Head of caudate nucleus (tissue), 42 donors: ENCODE results near the gene MUC5AC.
A peak's percentile ranks its signal among the peaks of the same experiment; 100 is the strongest.
"Not testable (repeated sequence)": the region's sequence is repeated elsewhere in the genome, so short reads cannot be mapped to it uniquely, and the experiment has no call there.

Experiments used
- DNase-seq, 42 donors: peaks; one replicate each; pipeline versions ENCODE4 v3.0.0 to v3.0.0-alpha.2; 2020 to 2021; ENCODE audit warnings: mixed read lengths in 7 of 42
- intact Hi-C: fragments of 100-400 bp; cut with DNase I; formaldehyde crosslinking; loops from one replicate; pipeline ENCODE4 v1.15.0; 2022

Gene MUC5AC, protein sequence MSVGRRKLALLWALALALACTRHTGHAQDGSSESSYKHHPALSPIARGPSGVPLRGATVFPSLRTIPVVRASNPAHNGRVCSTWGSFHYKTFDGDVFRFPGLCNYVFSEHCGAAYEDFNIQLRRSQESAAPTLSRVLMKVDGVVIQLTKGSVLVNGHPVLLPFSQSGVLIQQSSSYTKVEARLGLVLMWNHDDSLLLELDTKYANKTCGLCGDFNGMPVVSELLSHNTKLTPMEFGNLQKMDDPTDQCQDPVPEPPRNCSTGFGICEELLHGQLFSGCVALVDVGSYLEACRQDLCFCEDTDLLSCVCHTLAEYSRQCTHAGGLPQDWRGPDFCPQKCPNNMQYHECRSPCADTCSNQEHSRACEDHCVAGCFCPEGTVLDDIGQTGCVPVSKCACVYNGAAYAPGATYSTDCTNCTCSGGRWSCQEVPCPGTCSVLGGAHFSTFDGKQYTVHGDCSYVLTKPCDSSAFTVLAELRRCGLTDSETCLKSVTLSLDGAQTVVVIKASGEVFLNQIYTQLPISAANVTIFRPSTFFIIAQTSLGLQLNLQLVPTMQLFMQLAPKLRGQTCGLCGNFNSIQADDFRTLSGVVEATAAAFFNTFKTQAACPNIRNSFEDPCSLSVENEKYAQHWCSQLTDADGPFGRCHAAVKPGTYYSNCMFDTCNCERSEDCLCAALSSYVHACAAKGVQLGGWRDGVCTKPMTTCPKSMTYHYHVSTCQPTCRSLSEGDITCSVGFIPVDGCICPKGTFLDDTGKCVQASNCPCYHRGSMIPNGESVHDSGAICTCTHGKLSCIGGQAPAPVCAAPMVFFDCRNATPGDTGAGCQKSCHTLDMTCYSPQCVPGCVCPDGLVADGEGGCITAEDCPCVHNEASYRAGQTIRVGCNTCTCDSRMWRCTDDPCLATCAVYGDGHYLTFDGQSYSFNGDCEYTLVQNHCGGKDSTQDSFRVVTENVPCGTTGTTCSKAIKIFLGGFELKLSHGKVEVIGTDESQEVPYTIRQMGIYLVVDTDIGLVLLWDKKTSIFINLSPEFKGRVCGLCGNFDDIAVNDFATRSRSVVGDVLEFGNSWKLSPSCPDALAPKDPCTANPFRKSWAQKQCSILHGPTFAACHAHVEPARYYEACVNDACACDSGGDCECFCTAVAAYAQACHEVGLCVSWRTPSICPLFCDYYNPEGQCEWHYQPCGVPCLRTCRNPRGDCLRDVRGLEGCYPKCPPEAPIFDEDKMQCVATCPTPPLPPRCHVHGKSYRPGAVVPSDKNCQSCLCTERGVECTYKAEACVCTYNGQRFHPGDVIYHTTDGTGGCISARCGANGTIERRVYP (N-terminal part only)

DNA sequence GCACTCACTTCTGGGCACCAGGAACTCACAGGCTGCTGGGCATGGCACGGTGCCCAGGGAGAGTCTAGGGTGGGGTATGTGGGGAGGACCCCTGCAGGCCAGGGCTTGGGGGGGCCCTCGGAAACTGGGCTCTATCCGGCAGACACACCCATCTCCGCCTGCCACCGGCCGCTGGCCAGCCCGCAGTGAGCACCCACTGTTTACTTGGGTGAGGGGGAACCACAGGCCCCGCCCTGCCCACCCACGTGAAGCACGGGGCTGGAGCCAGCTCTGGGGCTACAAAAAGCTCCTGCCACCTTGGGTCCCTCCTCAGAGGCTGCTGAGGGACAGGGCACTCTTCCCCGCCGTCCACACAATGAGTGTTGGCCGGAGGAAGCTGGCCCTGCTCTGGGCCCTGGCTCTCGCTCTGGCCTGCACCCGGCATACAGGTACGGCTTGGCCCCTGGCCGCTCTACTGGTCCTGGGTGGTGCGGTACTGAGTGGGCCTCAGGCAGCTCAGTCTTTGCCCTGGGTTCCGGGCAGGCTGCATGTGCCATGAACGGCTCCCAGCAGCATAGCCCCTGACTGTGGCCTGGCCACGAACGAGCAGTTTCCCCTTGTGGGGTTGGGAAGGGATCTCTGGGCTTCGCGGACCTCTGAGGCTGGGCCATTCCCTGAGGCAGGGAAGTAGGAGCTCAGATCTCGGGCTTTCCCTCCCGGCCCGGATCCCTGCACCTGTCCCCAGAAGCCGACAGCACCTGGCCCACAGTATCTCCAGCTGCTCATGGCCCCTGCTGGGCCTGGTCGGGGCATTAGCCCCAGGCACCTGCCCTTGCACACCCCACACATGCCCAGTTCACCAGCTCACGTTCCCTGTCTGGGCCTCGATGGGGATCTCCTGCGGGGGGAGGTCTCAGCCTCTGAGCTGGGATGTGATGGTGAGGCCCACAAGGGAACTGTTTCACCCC is at the start of gene MUC5AC:
TSS of gene MUC5AC (plus strand) at position 309 of the 947 bp plus-strand sequence. CDS start at position 356, 47 bp downstream.
- intact Hi-C loops, result no loop called here

DNA sequence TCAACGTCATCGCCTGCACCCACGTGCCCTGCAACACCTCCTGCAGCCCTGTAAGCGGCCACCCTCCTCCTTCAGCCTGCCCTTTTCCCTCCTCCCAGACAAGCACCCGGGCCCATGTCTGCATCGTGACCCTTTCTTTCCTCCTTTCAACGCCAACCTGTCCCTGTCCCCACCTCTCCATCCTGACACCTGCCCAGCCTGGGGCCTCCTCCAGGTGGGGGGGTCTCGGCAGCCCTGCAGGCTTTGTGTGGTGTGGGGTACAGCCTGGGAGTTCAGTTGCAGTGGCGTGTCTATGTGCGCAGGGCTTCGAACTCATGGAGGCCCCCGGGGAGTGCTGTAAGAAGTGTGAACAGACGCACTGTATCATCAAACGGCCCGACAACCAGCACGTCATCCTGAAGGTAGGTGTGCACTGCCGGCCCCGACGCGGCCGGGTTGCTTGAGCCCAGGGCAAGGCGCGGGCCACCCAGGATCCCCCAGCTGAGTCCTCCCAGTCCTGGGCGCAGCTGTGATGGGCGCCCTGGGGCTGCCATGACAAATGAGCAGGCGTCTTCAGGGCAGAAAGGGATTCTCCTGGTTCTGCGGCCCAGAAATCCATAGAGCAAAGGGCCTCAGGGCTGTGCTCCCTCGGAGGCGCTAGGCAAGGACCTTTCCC is 49.4 kb upstream of the MUC5AC start:
- DNase-seq, result no peak
- intact Hi-C loops, result no loop called here

More for the DNA sequence above, at the start of gene MUC5AC:
- peak in 10 of 42 donors; percentile 2 to 37 (median 12) for DNase-seq

DNA sequence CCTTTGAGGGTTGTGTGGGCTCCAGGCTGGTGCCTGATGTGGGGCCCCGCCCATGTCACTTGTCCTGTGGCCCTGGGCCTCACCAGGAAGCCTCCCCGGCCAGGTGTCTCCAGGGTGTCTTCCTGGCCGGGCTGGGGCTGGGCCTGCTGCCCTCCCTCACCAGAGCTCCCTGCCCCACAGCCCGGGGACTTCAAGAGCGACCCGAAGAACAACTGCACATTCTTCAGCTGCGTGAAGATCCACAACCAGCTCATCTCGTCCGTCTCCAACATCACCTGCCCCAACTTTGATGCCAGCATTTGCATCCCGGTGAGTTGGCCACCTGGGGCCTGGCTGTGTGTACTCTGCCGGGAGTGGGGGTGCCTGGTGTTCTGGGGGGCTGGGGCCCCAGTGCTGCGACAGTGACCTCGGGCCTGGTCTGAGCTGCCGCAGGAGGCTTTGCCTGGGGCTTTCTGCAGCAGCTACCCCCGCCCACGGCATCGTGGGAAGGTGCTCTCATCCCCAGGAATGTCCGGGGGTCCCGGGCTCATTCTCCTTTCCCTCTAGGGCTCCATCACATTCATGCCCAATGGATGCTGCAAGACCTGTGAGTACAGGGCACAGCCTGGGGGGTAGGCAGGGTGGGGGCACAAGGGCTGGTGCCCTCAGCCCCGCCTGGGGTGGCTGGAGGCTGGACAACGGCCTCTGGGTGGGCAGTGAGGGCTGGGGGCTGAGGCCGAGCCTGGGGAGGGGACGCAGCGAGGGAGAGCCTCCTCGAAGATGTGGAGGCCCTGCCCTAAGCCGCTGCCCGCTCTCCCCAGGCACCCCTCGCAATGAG is 48.4 kb upstream of the MUC5AC start:
- intact Hi-C loops, result no loop called here
- no peak for DNase-seq

DNA sequence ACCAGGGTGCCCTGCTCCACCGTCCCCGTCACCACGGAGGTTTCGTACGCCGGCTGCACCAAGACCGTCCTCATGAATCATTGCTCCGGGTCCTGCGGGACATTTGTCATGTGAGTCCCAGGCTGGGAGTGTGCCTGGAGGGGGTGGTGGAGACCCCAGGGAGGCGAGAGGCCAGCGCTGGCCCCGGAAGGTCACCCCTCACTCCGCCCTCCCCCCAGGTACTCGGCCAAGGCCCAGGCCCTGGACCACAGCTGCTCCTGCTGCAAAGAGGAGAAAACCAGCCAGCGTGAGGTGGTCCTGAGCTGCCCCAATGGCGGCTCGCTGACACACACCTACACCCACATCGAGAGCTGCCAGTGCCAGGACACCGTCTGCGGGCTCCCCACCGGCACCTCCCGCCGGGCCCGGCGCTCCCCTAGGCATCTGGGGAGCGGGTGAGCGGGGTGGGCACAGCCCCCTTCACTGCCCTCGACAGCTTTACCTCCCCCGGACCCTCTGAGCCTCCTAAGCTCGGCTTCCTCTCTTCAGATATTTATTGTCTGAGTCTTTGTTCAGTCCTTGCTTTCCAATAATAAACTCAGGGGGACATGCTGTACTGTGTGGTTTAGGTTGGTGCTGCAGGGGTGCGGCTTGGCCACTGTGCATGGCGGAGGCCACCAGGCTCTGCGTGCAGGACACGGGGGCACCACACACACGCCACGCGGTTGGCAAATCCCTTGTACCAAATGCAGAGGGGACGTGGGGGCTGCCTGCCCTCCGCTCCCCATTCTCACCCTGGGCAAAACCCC is 47.6 kb upstream of the MUC5AC start:
- intact Hi-C loops, result no loop called here
- DNase-seq, result no peak

DNA sequence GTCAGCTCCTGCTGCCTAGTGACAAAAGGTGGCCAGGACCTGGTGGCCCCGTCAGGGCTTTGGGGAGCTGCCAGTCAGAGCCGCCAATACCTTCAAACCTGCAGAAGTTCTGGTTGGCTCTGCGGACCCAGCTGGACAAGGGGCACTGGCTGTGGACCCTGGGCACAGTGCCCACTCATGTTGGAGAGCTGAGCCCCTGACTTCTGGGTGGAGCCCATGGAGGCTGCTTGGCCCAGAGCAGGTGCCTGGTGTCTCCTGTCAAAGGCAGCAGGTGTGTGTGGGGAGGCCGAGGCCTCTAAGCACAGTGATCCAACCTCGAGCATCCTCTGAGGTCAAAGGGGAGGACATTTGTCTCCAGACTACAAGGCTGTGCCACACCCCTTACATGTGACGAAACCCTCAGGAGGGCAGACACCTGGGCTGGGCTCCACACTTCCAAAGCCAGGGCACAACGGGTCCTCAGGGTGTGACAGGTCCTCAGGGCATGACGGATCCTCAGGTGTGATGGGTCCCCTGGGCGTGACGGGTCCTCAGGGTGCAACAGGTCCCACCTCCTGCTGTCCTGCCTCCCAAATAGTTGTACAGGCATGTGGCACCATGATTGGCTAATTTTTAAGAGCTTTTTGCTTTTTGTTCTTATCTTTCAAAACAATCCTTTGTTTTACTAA is 46.1 kb upstream of the MUC5AC start:
- peak in 3 of 42 donors; percentile 2 to 15 (median 2) for DNase-seq
- intact Hi-C loops, result no loop called here

DNA sequence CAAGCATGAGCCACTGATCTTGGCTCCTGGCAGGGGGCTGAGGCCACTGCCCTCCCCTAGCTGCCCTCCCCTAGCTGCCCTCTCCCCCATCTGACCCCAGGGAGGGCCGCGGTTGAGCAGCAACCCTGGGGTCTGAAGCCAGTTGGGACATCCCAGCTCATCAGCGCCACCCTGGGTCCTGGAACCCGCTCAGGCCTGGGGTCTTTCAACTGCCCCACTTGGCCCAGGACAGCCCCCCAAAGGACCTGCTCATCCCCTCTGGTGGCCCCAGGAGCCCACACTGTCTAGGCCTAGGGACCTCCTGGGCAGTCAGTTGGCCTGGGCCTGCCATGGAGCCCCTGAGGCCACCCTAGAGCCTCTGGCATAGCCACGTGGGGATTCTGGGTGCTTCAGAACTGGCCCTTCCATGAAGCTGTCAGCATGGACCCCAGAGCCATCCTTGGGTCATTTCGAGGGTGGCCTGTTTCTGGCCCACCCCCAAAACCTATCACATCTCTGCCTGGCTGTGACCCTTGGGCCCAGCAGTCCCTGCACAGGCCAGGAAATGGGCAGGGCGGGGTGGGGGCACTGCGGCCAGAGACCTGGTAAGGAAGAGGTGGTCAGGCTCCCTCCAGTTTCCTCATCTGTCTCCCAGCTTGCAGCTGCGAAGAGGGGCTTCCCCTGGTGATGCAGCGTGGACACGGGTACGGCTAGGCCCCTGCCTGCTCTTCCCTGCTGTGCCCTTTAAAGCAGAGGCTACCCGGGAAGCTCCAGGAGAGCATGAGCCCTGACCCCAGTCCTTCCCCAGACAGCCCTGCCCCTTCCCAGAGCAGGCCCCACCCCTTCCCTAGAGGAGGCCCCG is 45.2 kb upstream of the MUC5AC start:
- DNase-seq, result peak in 2 of 42 donors; percentile 3 to 8
- intact Hi-C loops, result no loop called here

DNA sequence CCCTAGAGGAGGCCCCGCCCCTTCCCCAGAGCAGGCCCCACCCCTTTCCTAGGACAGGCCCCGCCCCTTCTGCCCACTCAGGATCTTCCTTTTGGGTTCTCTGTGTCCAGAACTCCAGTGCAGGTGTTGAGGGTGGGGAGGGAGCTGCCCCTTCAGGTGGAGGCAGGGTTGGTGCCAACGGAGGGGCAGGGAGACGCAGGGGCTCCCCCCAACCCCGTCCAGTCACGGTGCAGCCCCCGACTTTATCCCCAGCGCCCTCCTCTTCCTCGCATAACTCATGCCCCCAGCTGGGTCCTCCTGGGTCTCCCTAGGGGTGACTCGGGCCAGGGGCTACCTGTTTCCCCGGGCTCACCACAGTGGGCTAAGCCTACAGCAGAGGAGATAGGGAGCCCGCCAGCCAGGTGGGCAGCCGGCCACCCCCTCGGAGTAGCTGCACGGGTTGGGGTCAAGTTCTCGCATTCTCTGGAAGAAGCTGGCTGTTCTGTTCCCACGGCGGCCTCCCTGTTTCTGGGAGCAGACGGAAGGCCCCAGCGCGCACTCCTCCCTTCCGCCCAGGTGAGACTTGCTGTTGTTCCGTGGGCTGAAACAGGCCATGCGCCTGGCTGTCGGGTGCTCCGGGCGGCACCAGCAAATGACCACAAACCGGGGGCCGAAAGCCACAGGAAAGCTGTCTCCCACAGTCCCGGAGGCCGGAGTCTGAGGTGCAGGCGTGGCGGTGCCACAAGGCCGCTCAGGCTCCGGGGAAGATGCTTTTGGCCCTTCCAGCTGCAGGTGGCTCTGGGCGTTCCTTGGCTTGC is 44.1 kb upstream of the MUC5AC start:
- intact Hi-C loops, result no loop called here
- peak in 2 of 42 donors; percentile 5 to 26 for DNase-seq

DNA sequence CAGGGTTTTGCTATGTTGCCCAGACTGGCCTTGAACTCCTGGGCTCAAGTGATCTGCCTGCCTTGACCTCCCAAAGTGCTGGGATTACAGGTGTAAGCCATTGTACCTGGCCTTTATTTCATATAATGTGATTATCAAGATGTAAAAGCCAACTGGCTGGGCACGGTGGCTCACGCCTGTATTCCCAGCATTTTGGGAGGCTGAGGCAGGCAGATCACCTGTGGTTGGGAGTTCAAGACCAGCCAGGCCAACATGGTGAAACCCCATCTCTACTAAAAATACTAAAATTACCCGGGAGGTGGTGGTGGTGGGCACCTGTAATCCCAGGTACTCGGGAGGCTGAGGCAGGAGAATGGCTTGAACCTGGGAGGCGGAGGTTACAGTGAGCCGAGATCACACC is 42.5 kb upstream of the MUC5AC start:
- DNase-seq, result peak in 5 of 42 donors; percentile 1 to 27 (median 6)
- intact Hi-C loops, result not testable (repeated sequence)

DNA sequence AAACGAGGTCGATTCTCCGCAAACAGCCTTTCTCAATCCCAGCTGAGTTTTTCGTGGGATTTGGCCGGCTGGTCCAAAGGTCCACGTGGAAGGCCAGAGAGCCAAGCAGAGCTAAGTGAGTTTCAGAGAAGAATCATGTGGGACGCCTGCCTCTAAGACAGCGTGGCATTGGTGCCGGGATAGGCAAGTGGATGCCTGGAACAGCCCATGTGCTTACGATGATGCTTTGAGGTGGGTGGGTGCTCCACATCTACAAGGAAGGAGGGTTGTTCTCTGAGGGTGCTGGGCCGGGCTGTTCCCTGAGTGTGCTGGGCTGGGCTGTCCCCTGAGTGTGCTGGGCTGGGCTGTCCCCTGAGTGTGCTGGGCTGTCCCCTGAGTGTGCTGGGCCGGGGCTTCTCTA is 41.6 kb upstream of the MUC5AC start:
- intact Hi-C loops, result no loop called here
- DNase-seq, result peak in 6 of 42 donors; percentile 2 to 31 (median 12)

DNA sequence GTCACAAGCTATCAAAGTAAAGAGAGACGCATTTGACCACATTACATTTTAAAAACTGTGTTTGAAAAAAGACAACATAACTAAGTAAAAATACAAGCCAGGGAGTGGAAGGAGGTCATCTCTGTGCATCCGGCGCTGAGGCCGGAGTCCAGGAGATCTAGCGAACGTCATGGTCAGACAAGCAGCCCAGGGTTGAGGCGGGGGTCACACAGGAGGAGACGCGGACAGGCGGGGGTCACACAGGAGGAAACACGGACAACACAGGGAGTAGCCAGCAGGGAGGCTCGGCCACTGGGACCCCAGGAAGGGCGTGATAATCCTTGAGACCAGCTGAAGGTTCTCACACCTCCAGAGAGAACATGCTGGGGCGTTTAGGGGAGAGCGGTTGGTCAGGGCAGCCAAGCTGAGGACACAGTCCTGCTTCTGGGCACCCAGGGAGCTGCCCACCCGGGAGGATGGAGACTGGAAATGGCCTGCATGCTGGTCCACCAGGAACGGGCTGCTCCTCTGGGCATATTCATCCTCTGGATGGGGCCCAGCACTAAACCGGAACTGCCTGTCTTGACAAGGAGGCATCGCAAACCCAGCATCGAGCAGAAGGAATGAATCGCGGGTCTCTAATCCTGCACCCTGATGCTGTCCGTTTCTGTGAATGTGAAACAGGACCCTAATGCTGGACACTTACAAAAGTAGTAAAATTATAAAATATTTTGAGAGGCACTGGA is 40.9 kb upstream of the MUC5AC start:
- intact Hi-C loops, result no loop called here
- DNase-seq, result peak in 7 of 42 donors; percentile 5 to 38 (median 13)

DNA sequence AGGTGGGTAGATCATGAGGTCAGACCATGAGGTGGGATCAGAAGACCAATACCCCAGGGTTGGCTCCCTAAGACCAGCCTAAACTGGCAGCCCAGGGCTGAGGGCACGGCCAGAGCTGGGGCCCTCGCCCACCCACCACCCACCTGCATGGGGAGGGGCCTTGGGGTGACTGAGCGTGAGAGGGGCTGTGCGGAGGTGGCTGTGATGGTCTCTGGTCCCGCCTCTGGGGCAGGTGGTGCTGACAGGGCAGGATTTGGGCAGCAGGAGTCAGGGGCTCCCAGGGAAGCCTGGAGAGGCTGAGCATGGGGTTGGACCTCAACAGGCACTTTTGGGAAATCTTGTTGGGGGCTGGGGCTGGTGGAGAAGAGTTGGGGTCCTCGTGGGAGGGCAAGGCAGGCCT is 39.8 kb upstream of the MUC5AC start:
- intact Hi-C loops, result no loop called here
- peak in 6 of 42 donors; percentile 0 to 22 (median 5) for DNase-seq

DNA sequence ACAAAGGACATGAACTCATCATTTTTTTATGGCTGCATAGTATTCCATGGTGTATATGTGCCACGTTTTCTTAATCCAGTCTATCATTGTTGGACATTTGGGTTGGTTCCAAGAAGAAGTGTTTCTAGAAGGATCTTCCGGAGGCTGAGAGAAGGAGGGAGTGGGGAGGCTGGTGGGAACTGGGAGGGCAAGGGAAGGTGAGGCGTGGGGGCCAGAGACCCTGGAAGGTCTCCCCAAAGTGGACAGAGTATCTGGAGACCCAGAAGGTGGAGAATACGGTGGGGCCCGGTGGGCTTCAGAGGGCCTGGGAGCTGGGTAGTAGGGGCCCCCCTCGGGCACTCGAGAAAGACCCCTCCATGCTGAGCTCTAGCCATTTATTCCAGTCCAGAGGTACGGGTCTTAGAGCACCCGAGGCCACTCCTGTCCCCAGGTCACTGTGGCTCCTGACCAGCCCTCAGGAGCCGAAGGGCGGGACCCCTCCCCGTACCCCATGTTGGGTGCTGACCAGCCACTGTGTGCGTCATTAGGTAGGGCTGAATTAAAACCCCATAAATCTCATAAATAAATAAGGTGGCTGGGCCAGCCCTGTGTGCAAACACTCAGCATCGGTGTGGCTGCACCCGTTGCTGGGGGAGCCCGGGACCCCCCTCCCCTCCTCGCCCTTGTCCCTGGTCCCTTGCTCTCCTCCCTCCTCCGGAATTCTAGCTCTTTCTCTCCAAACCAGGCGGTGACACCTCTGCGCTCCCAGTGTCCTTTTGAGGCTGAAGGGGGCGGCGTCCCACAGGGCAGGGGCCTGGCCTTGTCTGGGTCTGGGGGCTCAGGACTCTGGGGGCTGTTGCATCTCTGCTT is 38.8 kb upstream of the MUC5AC start:
- intact Hi-C loops, result no loop called here
- peak in 6 of 42 donors; percentile 2 to 23 (median 8) for DNase-seq
